HepG2 (cell line): Measurements from ENCODE around the gene ADAMTS16. TPM values are rescaled to one million over a fixed set of nuclear protein-coding genes. Genes with fewer than 3 reads are reported as not detected.

Source experiments
- ATAC-seq: fragments of 200-7000 bp; cut with Tn5 transposase; 3 replicates; pipeline ENCODE4 v1.9.1; 2020; ENCODE audit warnings: mild to moderate bottlenecking, moderate library complexity
- BruUV-seq: library from RNA; stranded (reverse); fragments of 400-500 nt; replicated peaks from 2 replicates; lab custom pipeline; 2021; lab: Mats Ljungman, UMichigan
- CTCF ChIA-PET: fragments of 300-600 bp; formaldehyde crosslinking; extraction: SDS; loops from one replicate; lab custom pipeline; 2021; ENCODE audit warnings: low total read pairs, inconsistent platforms, low intra/inter-chr PET ratio; lab: Yijun Ruan, JAX
- POLR2A ChIA-PET: fragments of 350-600 bp; sonication (Branson Sonifier 250); formaldehyde crosslinking; loops from one replicate; lab custom pipeline; 2020; ENCODE audit warnings: antibody characterized with exemption, inconsistent platforms; lab: Yijun Ruan, JAX
- DNase-seq: peaks from one replicate; pipeline ENCODE4 v3.0.0-alpha.2; 2015; ENCODE audit warnings: low spot score
- FAIRE-seq: peaks from 3 replicates; lab custom pipeline; 2011; peaks lifted over from hg19 to GRCh38; lab: Jason Lieb, UNC
- H2AFZ ChIP-seq: one replicate; pipeline ENCODE4 v1.6.1; 2011; ENCODE audit warnings: low read length, inconsistent platforms
- H3K27ac ChIP-seq: fragments of 300-600 bp; 3 replicates; pipeline ENCODE4 v1.8.0; 2011; ENCODE audit warnings: mixed run types, mild to moderate bottlenecking, mixed read lengths, low read length, inconsistent platforms; ENCODE audit not compliant: insufficient read depth; ENCODE audit errors: extremely low read length
- H3K27me3 ChIP-seq, 2 experiments: fragments of 200-600 bp in 1 of 2; 2 replicates in 1 of 2; 3 replicates in 1 of 2; pipeline versions ENCODE4 v1.6.0 to v1.8.0; 2011; ENCODE audit warnings: low read length in 2 of 2, mild to moderate bottlenecking in 2 of 2, moderate library complexity in 2 of 2, inconsistent platforms in 1 of 2; ENCODE audit not compliant: insufficient read depth in 2 of 2, control insufficient read depth in 1 of 2
- H3K36me3 ChIP-seq, 2 experiments: fragments of 200-600 bp in 1 of 2; replicated peaks in 1 of 2; 2 replicates in 1 of 2; 3 replicates in 1 of 2; pipeline versions ENCODE4 v1.5.1 to v1.8.0; 2011; ENCODE audit warnings: low read length in 2 of 2, inconsistent platforms in 1 of 2; ENCODE audit not compliant: insufficient read depth in 2 of 2, control insufficient read depth in 1 of 2
- H3K4me1 ChIP-seq: 2 replicates; pipeline ENCODE4 v1.5.1; 2012; ENCODE audit warnings: low read length, inconsistent platforms; ENCODE audit not compliant: insufficient read depth
- H3K4me2 ChIP-seq: 2 replicates; pipeline ENCODE4 v1.6.0; 2011; ENCODE audit warnings: low read depth, low read length, inconsistent platforms
- H3K4me3 ChIP-seq, 3 experiments: fragments of 200-600 bp in 1 of 3; sonication (generic), shearing (Covaris generic) in 1 of 3; replicated peaks in 1 of 3; 2 replicates each; pipeline ENCODE4 v1.5.1; 2011 to 2016; ENCODE audit warnings: low read length in 3 of 3, inconsistent platforms in 2 of 3, low read depth in 2 of 3, mild to moderate bottlenecking in 2 of 3, control low read depth in 1 of 3, mixed read lengths in 1 of 3; ENCODE audit not compliant: insufficient read depth in 1 of 3
- H3K79me2 ChIP-seq: one replicate; pipeline ENCODE4 v1.6.1; 2011; ENCODE audit warnings: low read length, inconsistent platforms; ENCODE audit not compliant: insufficient read depth
- H3K9ac ChIP-seq: 2 replicates; pipeline ENCODE4 v1.6.0; 2011; ENCODE audit warnings: mild to moderate bottlenecking, low read depth, low read length, inconsistent platforms; ENCODE audit not compliant: insufficient read depth
- H3K9me3 ChIP-seq: 2 replicates; pipeline ENCODE4 v1.5.1; 2012; ENCODE audit warnings: mild to moderate bottlenecking, low read length
- H4K20me1 ChIP-seq: 2 replicates; pipeline ENCODE4 v1.6.0; 2011; ENCODE audit warnings: inconsistent platforms, mild to moderate bottlenecking, low read length, moderate library complexity; ENCODE audit not compliant: insufficient read depth
- NCOA2 ChIP-seq: sonication (generic); formaldehyde crosslinking; IDR thresholded peaks from 2 replicates; pipeline ENCODE4 v1.8.0; 2022; ENCODE audit warnings: inconsistent platforms
- NFIB ChIP-seq: sonication (generic); formaldehyde crosslinking; IDR thresholded peaks from 2 replicates; pipeline ENCODE4 v1.9.0; 2021; ENCODE audit warnings: missing genetic modification reagents, mild to moderate bottlenecking, borderline replicate concordance
- PTBP1 ChIP-seq: fragments of 200-400 bp; formaldehyde crosslinking; IDR thresholded peaks from 2 replicates; pipeline ENCODE4 v1.6.1; 2018; ENCODE audit warnings: low read length, low read depth; ENCODE audit not compliant: poor library complexity, severe bottlenecking
- SMARCC2 ChIP-seq: fragments of 450-650 bp; IDR thresholded peaks from 2 replicates; pipeline ENCODE4 v1.6.1; 2017; ENCODE audit warnings: antibody characterized with exemption, mild to moderate bottlenecking
- ZC3H4 ChIP-seq: sonication (generic); formaldehyde crosslinking; IDR thresholded peaks from 2 replicates; pipeline ENCODE4 v1.4.0; 2020; ENCODE audit warnings: missing genetic modification reagents, borderline replicate concordance
- ZNF343 ChIP-seq: sonication (generic); formaldehyde crosslinking; IDR thresholded peaks from 2 replicates; pipeline ENCODE4 v1.4.0; 2020; ENCODE audit warnings: mild to moderate bottlenecking, missing genetic modification reagents
- ZNF614 ChIP-seq: IDR thresholded peaks from 2 replicates; pipeline ENCODE4 v1.6.1; 2018; ENCODE audit warnings: missing biosample characterization, missing genetic modification reagents, inconsistent platforms, borderline replicate concordance
- WGBS: methylation state at CpG from one replicate; pipeline ENCODE4 v1.1.6; 2017; ENCODE audit warnings: low lambda C conversion rate; 5-methylcytosine and 5-hydroxymethylcytosine counted together
- in situ Hi-C: cut with HindIII; loops from 2 replicates; pipeline ENCODE4 v1.10.0; 2017; ENCODE audit warnings: low pct_unique_long_range_greater_than_20kb; ENCODE audit not compliant: extremely low pct_ligation_motif_present
- intact Hi-C: fragments of 100-400 bp; cut with micrococcal nuclease; formaldehyde crosslinking; loops from one replicate; pipeline ENCODE4 v1.10.0; 2022; ENCODE audit not compliant: unreplicated experiment
- polyA plus RNA-seq, 8 experiments: library from polyadenylated mRNA; depleted of rRNA in 3 of 8; stranded (reverse) in 7 of 8; unstranded in 1 of 8; fragments of >200 nt; fragmentation: Illumina TruSeq in 4 of 8; extraction: Trizol in 4 of 8; gene quantifications; 2 replicates each; pipeline versions ENCODE4 v1.2.1 to v1.2.3, GENCODE V29; 2011 to 2016; ENCODE audit warnings: low read depth in 4 of 8, missing spikeins in 1 of 8, mixed read lengths in 1 of 8; ENCODE audit not compliant: insufficient read depth in 1 of 8
- total RNA-seq, 5 experiments: library from RNA; depleted of rRNA; stranded (reverse); fragments of >200 nt; fragmentation: Illumina TruSeq; extraction: Trizol; gene quantifications; 2 replicates each; pipeline ENCODE4 v1.2.3, GENCODE V29; 2016; ENCODE audit warnings: low read depth in 1 of 5
- TF ChIP-seq, protein P1 (sequence below): IDR thresholded peaks from 2 replicates; pipeline ENCODE4 v1.4.0; 2020; ENCODE audit warnings: mild to moderate bottlenecking, missing genetic modification reagents
- TF ChIP-seq, protein P2 (sequence below): sonication (generic); formaldehyde crosslinking; IDR thresholded peaks from 2 replicates; pipeline ENCODE4 v1.4.0; 2020; ENCODE audit warnings: missing genetic modification reagents, borderline replicate concordance
- TF ChIP-seq, protein P3 (sequence below): sonication (generic); formaldehyde crosslinking; IDR thresholded peaks from 2 replicates; pipeline ENCODE4 v1.4.0; 2020; ENCODE audit warnings: mild to moderate bottlenecking, missing genetic modification reagents

Gene ADAMTS16
- total and polyA plus RNA-seq, 2 of the 13 experiments (the other 11 are each of a cell fraction or from before 2014, with no cell fraction given), result 0.02 to 0.03 TPM

DNA sequence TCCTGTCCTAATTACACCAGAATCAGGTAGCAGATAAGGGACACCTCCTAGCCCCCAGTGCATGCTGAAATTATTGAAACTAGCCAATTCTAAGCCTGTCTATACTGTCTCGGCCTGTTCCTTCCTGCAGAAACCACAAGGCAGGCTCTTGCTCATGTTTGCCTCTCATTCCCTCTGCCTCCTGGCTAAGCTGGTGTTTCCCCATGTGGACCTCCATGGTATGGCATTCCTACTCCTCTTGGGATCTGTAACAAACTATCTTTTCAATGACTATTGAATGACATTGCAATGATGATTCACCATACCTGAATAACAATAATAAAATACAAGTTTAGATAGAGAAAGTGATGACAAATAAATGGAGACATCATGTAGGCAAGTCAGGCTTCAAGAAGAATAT, 35.6 kb upstream of the ADAMTS16 start (continued):
- no peak for TF ChIP-seq SMARCC2
- no peak for TF ChIP-seq NCOA2 (CRISPR knock-in tag)
- TF ChIP-seq, protein P1, sequence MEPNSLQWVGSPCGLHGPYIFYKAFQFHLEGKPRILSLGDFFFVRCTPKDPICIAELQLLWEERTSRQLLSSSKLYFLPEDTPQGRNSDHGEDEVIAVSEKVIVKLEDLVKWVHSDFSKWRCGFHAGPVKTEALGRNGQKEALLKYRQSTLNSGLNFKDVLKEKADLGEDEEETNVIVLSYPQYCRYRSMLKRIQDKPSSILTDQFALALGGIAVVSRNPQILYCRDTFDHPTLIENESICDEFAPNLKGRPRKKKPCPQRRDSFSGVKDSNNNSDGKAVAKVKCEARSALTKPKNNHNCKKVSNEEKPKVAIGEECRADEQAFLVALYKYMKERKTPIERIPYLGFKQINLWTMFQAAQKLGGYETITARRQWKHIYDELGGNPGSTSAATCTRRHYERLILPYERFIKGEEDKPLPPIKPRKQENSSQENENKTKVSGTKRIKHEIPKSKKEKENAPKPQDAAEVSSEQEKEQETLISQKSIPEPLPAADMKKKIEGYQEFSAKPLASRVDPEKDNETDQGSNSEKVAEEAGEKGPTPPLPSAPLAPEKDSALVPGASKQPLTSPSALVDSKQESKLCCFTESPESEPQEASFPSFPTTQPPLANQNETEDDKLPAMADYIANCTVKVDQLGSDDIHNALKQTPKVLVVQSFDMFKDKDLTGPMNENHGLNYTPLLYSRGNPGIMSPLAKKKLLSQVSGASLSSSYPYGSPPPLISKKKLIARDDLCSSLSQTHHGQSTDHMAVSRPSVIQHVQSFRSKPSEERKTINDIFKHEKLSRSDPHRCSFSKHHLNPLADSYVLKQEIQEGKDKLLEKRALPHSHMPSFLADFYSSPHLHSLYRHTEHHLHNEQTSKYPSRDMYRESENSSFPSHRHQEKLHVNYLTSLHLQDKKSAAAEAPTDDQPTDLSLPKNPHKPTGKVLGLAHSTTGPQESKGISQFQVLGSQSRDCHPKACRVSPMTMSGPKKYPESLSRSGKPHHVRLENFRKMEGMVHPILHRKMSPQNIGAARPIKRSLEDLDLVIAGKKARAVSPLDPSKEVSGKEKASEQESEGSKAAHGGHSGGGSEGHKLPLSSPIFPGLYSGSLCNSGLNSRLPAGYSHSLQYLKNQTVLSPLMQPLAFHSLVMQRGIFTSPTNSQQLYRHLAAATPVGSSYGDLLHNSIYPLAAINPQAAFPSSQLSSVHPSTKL (CRISPR knock-in tag), result no peak
- TF ChIP-seq ZNF614 (CRISPR knock-in tag), result no peak
- TF ChIP-seq ZC3H4 (CRISPR knock-in tag), result no peak
- TF ChIP-seq, protein P2, sequence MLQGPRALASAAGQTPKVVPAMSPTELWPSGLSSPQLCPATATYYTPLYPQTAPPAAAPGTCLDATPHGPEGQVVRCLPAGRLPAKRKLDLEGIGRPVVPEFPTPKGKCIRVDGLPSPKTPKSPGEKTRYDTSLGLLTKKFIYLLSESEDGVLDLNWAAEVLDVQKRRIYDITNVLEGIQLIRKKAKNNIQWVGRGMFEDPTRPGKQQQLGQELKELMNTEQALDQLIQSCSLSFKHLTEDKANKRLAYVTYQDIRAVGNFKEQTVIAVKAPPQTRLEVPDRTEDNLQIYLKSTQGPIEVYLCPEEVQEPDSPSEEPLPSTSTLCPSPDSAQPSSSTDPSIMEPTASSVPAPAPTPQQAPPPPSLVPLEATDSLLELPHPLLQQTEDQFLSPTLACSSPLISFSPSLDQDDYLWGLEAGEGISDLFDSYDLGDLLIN (CRISPR knock-in tag), result no peak
- TF ChIP-seq PTBP1, result no peak

DNA sequence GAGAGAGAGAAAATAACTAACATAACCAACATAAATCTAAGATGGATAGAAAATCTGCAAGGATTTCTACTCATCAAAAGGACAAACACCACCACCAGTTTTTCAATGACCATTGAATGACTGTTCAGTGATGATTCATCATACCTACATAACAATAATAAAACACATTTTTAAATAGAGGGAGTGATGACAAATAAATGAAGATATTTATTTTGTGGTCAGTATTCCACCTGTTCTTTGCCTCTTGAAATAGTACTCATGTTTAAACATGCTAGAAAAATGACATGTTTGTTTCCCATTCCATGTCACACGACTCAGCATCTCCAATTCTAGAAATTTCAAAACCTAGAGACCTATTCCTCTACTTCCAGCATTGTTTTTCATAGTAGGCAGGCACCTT, 34.6 kb upstream of the ADAMTS16 start:
- H3K27ac ChIP-seq, result no peak overlapping the region
- FAIRE-seq (no peak), ATAC-seq (no peak), DNase-seq (no peak)
- no TSS peak for BruUV-seq
- no peaks in the 10 kb centered on the region; the same call in 1 of the 2 replicates for H3K9me3 ChIP-seq
- no peak overlapping the region for H3K4me3 ChIP-seq
- no peak overlapping the region for H2AFZ ChIP-seq
- CTCF ChIA-PET, result no interaction called here
- in situ Hi-C loops (no loop called here), intact Hi-C loops (no loop called here)
- no peaks in the 10 kb centered on the region for H3K4me1 ChIP-seq
- POLR2A ChIA-PET, result no interaction called here
- H3K27me3 ChIP-seq, result no peaks in the 10 kb centered on the region
- no peaks in the 10 kb centered on the region for H4K20me1 ChIP-seq
- no peak overlapping the region for H3K9ac ChIP-seq
- H3K36me3 ChIP-seq, result no peaks in the 10 kb centered on the region
- no peak overlapping the region for H3K4me2 ChIP-seq
- no peaks in the 10 kb centered on the region for H3K79me2 ChIP-seq
- WGBS, result 0% methylated on average over 1 of the region's 1 CpG
- TF ChIP-seq NFIB (CRISPR knock-in tag), result no peak
- no peak for TF ChIP-seq ZNF343 (CRISPR knock-in tag)
- TF ChIP-seq, protein P3, sequence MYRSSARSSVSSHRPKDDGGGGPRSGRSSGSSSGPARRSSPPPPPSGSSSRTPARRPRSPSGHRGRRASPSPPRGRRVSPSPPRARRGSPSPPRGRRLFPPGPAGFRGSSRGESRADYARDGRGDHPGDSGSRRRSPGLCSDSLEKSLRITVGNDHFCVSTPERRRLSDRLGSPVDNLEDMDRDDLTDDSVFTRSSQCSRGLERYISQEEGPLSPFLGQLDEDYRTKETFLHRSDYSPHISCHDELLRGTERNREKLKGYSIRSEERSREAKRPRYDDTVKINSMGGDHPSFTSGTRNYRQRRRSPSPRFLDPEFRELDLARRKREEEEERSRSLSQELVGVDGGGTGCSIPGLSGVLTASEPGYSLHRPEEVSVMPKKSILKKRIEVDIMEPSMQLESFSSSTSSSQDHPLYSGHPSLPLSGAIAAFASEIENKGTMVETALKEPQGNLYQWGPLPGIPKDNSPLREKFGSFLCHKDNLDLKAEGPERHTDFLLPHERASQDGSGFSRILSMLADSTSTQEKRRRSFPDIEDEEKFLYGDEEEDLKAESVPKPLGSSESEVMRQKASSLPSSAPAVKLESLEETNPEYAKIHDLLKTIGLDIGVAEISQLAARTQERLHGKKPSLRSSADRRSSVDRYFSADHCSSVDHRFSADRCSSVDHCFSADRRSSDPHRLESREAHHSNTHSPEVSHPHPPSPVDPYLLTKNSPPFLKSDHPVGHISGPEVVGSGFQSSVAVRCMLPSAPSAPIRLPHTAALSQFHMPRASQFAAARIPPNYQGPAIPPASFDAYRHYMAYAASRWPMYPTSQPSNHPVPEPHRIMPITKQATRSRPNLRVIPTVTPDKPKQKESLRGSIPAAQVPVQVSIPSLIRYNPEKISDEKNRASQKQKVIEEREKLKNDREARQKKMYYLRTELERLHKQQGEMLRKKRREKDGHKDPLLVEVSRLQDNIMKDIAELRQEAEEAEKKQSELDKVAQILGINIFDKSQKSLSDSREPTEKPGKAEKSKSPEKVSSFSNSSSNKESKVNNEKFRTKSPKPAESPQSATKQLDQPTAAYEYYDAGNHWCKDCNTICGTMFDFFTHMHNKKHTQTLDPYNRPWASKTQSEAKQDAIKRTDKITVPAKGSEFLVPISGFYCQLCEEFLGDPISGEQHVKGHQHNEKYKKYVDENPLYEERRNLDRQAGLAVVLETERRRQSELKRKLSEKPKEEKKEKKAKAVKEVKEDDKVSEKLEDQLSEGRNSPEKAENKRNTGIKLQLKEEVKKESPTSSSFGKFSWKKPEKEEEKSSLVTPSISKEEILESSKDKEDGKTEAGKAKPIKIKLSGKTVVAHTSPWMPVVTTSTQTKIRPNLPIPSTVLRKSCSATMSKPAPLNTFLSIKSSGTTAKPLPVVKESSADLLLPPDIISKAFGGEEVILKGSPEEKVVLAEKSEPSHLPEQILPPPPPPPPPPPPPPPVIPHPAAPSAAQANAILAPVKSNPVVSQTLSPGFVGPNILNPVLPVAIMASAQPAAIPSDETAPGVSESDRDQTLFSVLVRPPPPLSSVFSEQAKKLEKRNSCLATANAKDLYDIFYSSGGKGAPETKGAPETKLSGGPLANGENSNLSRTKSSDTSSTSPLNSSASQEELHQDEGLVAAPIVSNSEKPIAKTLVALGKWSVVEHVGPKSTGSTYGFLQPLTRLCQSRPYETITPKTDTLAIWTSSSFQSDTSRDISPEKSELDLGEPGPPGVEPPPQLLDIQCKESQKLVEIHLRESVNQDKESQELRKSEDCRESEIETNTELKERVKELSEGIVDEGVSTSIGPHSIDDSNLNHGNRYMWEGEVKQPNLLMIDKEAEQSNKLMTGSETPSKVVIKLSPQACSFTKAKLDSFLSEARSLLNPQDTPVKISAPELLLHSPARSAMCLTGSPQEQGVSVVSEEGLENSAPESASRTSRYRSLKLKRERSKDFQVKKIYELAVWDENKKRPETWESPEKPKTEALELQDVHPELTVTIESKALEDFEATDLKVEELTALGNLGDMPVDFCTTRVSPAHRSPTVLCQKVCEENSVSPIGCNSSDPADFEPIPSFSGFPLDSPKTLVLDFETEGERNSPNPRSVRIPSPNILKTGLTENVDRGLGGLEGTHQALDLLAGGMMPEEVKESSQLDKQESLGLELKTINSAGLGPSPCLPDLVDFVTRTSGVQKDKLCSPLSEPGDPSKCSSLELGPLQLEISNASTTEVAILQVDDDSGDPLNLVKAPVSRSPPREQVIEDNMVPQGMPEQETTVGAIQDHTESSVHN (CRISPR knock-in tag), result no peak
